B cell (primary cell): ENCODE data around the gene WDR7. TPM values are rescaled to one million over a fixed set of nuclear protein-coding genes. Genes with fewer than 3 reads are reported as not detected.

Source experiments
- ATAC-seq: fragments of 200-7000 bp; cut with Tn5 transposase; one replicate; pipeline ENCODE4 v1.10.0; 2021; ENCODE audit warnings: low read depth, mild to moderate bottlenecking, moderate number of reproducible peaks, moderate library complexity
- CTCF ChIA-PET: fragments of 350-600 bp; sonication (Branson Sonifier 250); formaldehyde crosslinking; loops from one replicate; lab custom pipeline; 2021; ENCODE audit warnings: antibody characterized with exemption, inconsistent platforms; lab: Charles Lee
- POLR2A ChIA-PET: fragments of 350-600 bp; sonication (Branson Sonifier 250); formaldehyde crosslinking; loops from one replicate; lab custom pipeline; 2021; ENCODE audit warnings: antibody characterized with exemption; lab: Charles Lee
- DNase-seq: peaks from one replicate; pipeline ENCODE4 v3.0.0; 2013
- H2AFZ ChIP-seq: 2 replicates; pipeline ENCODE4 v1.6.1; 2012; ENCODE audit warnings: mild to moderate bottlenecking, low read depth, low read length; ENCODE audit not compliant: insufficient read depth, poor library complexity, severe bottlenecking
- H3K27ac ChIP-seq, 2 donors: 1 replicate in 1 of 2; 2 replicates in 1 of 2; pipeline ENCODE4 v1.5.1; 2012 to 2013; ENCODE audit warnings: low read length in 2 of 2, mild to moderate bottlenecking in 2 of 2, moderate library complexity in 1 of 2
- H3K27me3 ChIP-seq, 4 experiments: fragments of 200-600 bp in 1 of 4; sonication (generic) in 1 of 4; replicated peaks in 1 of 4; 1 replicate in 2 of 4; 2 replicates in 2 of 4; pipeline versions ENCODE4 v1.6.1 to v1.7.0; 2013 to 2016; ENCODE audit warnings: low read length in 3 of 4, mild to moderate bottlenecking in 2 of 4, mixed read lengths in 1 of 4, moderate library complexity in 1 of 4; ENCODE audit not compliant: insufficient read depth in 4 of 4, control insufficient read depth in 3 of 4; ENCODE audit errors: control extremely low read depth in 1 of 4
- H3K36me3 ChIP-seq, 2 experiments: replicated peaks in 1 of 2; 1 replicate in 1 of 2; 2 replicates in 1 of 2; pipeline versions ENCODE4 v1.6.1 to v1.7.1; 2013; ENCODE audit warnings: low read length in 1 of 2; ENCODE audit not compliant: insufficient read depth in 2 of 2, control insufficient read depth in 1 of 2; ENCODE audit errors: control extremely low read depth in 1 of 2, extremely low read depth in 1 of 2
- H3K4me1 ChIP-seq, 2 donors: fragments of 200-600 bp in 1 of 2; sonication (generic) in 1 of 2; 1 replicate in 1 of 2; 2 replicates in 1 of 2; pipeline versions ENCODE4 v1.5.1 to v1.6.1; 2013 to 2017; ENCODE audit warnings: low read length in 2 of 2; ENCODE audit not compliant: control insufficient read depth in 2 of 2, insufficient read depth in 2 of 2
- H3K4me2 ChIP-seq: replicated peaks from 2 replicates; pipeline ENCODE3; 2012; ENCODE audit warnings: mild to moderate bottlenecking, low read depth, low read length; ENCODE audit not compliant: poor library complexity, severe bottlenecking
- H3K4me3 ChIP-seq, 5 experiments: fragments of 200-600 bp in 1 of 5; sonication (generic) in 1 of 5; 1 replicate in 3 of 5; 2 replicates in 2 of 5; pipeline versions ENCODE4 v1.5.1 to v1.7.0; 2011 to 2016; ENCODE audit warnings: low read length in 4 of 5, mild to moderate bottlenecking in 4 of 5, low read depth in 2 of 5, control low read depth in 1 of 5, moderate library complexity in 1 of 5; ENCODE audit not compliant: insufficient read depth in 1 of 5; ENCODE audit errors: control extremely low read depth in 1 of 5, extremely low read depth in 1 of 5
- H3K79me2 ChIP-seq: fragments of 200-600 bp; sonication (generic); one replicate; pipeline ENCODE4 v1.6.0; 2016; ENCODE audit warnings: low read length; ENCODE audit not compliant: control insufficient read depth, insufficient read depth
- H3K9ac ChIP-seq: fragments of 200-600 bp; sonication (generic); 2 replicates; pipeline ENCODE4 v1.6.1; 2017; ENCODE audit warnings: mild to moderate bottlenecking, low read length, moderate library complexity
- H3K9me3 ChIP-seq, 3 donors: one replicate each; pipeline versions ENCODE4 v1.6.1 to v1.7.1; 2013; ENCODE audit warnings: low read length in 2 of 3; ENCODE audit not compliant: control insufficient read depth in 2 of 3, insufficient read depth in 1 of 3; ENCODE audit errors: control extremely low read depth in 1 of 3
- H4K20me1 ChIP-seq: 2 replicates; pipeline ENCODE4 v1.6.0; 2012; ENCODE audit warnings: mild to moderate bottlenecking, low read length; ENCODE audit not compliant: insufficient read depth, control insufficient read depth, poor library complexity, severe bottlenecking
- H3K27ac Mint-ChIP-seq: one replicate; pipeline ENCODE4 v1.8.0; 2021; ENCODE audit warnings: mixed read lengths
- H3K27me3 Mint-ChIP-seq: one replicate; pipeline ENCODE4 v1.8.0; 2021; ENCODE audit warnings: mixed read lengths
- H3K4me1 Mint-ChIP-seq: one replicate; pipeline ENCODE4 v1.8.0; 2021; ENCODE audit warnings: mixed read lengths
- H3K4me3 Mint-ChIP-seq: one replicate; pipeline ENCODE4 v1.8.0; 2021; ENCODE audit warnings: mixed read lengths
- H3K9me3 Mint-ChIP-seq: one replicate; pipeline ENCODE4 v1.8.0; 2022; ENCODE audit warnings: mixed read lengths; ENCODE audit not compliant: insufficient read depth
- EZH2 ChIP-seq: IDR thresholded peaks from 2 replicates; pipeline ENCODE4 v1.6.1; 2012; ENCODE audit warnings: borderline replicate concordance, low read depth, mild to moderate bottlenecking, moderate library complexity, low read length; ENCODE audit not compliant: insufficient read depth, poor library complexity, severe bottlenecking
- WGBS: methylation state at CpG from one replicate; pipeline ENCODE4 v1.1.5; 2013; ENCODE audit warnings: missing lambda C conversion rate; ENCODE audit not compliant: insufficient coverage; 5-methylcytosine and 5-hydroxymethylcytosine counted together
- intact Hi-C: fragments of 100-400 bp; cut with micrococcal nuclease; formaldehyde crosslinking; loops from one replicate; pipeline ENCODE4 v1.10.0; 2022
- polyA plus RNA-seq: library from polyadenylated mRNA; depleted of rRNA; stranded (reverse); fragments of >200 nt; gene quantifications from 2 replicates; pipeline ENCODE4 v1.2.3, GENCODE V29; 2012
- small RNA-seq: library from RNA; depleted of rRNA; stranded (forward); fragments of <200 nt; gene quantifications from one replicate; pipeline ENCODE3, GENCODE V24; 2012; ENCODE audit warnings: low replicate concordance, low read depth; ENCODE audit not compliant: insufficient read length
- total RNA-seq, 2 donors: library from RNA; stranded (reverse); fragments of 120-200 nt in 1 of 2; gene quantifications; 1 replicate in 1 of 2; 2 replicates in 1 of 2; pipeline versions ENCODE4 v1.2.3 to v1.2.4, GENCODE V29; 2013 to 2022
- TF ChIP-seq, protein P1 (sequence below): fragments of 200-600 bp; IDR thresholded peaks from one replicate; pipeline ENCODE4 v1.8.0; 2022; ENCODE audit warnings: antibody characterized with exemption, mild to moderate bottlenecking

The WDR7 gene
- total and polyA plus RNA-seq, 2 donors (not counting 1 experiment from before 2014, with no cell fraction given): 5.5 to 45.0 TPM

DNA sequence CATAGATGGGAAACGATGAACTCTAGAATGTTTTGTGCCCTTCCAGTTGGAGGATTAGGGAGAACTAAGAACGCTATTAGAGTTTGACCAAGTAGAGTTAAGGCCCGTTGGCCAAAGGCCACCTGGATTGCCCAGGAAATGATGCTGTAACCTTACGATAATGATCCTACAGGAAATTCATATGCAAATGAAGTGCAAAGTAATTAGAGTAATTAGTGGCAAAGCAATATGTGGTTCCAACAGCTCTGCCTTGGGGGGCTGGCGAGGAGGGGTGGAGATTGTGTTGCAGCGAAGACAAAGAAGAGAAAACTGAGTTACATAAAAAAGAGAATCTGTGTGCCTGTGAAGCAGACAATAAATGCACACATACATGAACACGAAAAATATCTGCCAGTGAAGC lies 434.2 kb downstream of the WDR7 start:
- ATAC-seq (no peak), DNase-seq (no peak)
- peaks cover 90% of the 10 kb centered on the region for H3K27me3 Mint-ChIP-seq
- H3K27ac Mint-ChIP-seq: no peak overlapping the region
- intact Hi-C loops: no loop called here
- Histone ChIP-seq H3K27me3 (peaks cover 0 to 94% (median 67%) of the 10 kb centered on the region in 4 experiments), H3K79me2 (no peaks in the 10 kb centered on the region), H3K4me2 (no peak overlapping the region), H3K4me3 (no peak overlapping the region), H3K9ac (no peak overlapping the region), H3K27ac (no peak overlapping the region), H2AFZ (no peak overlapping the region), H4K20me1 (no peaks in the 10 kb centered on the region), H3K9me3 (peaks cover 6 to 37% (median 25%) of the 10 kb centered on the region in 3 donors), H3K4me1 (peaks cover 18 to 23% of the 10 kb centered on the region in 2 donors), H3K36me3 (no peaks in the 10 kb centered on the region)
- CTCF ChIA-PET: no interaction called here
- no peak overlapping the region for H3K4me3 Mint-ChIP-seq
- 70% methylated on average over 3 of the region's 7 CpGs for WGBS
- TF ChIP-seq, protein P1, sequence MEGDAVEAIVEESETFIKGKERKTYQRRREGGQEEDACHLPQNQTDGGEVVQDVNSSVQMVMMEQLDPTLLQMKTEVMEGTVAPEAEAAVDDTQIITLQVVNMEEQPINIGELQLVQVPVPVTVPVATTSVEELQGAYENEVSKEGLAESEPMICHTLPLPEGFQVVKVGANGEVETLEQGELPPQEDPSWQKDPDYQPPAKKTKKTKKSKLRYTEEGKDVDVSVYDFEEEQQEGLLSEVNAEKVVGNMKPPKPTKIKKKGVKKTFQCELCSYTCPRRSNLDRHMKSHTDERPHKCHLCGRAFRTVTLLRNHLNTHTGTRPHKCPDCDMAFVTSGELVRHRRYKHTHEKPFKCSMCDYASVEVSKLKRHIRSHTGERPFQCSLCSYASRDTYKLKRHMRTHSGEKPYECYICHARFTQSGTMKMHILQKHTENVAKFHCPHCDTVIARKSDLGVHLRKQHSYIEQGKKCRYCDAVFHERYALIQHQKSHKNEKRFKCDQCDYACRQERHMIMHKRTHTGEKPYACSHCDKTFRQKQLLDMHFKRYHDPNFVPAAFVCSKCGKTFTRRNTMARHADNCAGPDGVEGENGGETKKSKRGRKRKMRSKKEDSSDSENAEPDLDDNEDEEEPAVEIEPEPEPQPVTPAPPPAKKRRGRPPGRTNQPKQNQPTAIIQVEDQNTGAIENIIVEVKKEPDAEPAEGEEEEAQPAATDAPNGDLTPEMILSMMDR: no peak
- peaks cover 28% of the 10 kb centered on the region for H3K4me1 Mint-ChIP-seq
- H3K9me3 Mint-ChIP-seq: peaks cover 12% of the 10 kb centered on the region
- POLR2A ChIA-PET: no interaction called here

DNA sequence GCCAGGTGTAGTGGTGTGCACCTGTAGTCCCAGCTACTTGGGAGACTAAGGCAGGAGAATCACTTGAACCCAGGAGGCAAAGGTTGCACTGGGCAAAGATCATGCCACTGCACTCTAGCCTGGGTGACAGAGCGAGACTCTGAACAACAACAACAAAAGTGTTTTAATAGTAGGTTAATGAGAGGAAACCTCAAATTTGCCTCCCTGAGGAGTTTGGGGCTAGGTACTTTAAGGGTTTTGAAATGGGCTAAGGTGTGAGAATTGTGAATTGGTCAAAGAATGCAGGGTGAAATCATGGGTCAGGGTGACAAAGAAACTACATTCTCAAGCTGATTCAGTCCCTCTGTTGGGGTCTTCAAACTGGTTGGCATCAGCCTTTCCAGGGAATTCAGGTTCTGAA lies 435.0 kb downstream of the WDR7 start:
- H3K4me1 ChIP-seq: peaks cover 18 to 21% of the 10 kb centered on the region in 2 donors
- H3K27ac Mint-ChIP-seq: no peak overlapping the region
- intact Hi-C loops: no loop called here
- no peak overlapping the region for H3K4me3 Mint-ChIP-seq
- no peak overlapping the region for H3K27ac ChIP-seq
- H3K36me3 ChIP-seq: no peaks in the 10 kb centered on the region
- no peaks in the 10 kb centered on the region for H3K79me2 ChIP-seq
- ChIA-PET CTCF (no interaction called here), POLR2A (no interaction called here)
- DNase-seq (no peak), ATAC-seq (no peak)
- H3K4me1 Mint-ChIP-seq: peaks cover 28% of the 10 kb centered on the region
- 100% methylated on average over 1 of the region's 1 CpG for WGBS
- peaks cover 0 to 94% (median 65%) of the 10 kb centered on the region in 4 experiments for H3K27me3 ChIP-seq
- H3K4me3 ChIP-seq: no peak overlapping the region
- peaks cover 6 to 29% (median 25%) of the 10 kb centered on the region in 3 donors for H3K9me3 ChIP-seq
- TF ChIP-seq, protein P1: no peak
- TF ChIP-seq EZH2: no peak
- H3K9me3 Mint-ChIP-seq: peaks cover 12% of the 10 kb centered on the region
- H4K20me1 ChIP-seq: no peaks in the 10 kb centered on the region
- no peak overlapping the region for H2AFZ ChIP-seq
- no peak overlapping the region for H3K9ac ChIP-seq
- peaks cover 91% of the 10 kb centered on the region for H3K27me3 Mint-ChIP-seq
- no peak overlapping the region for H3K4me2 ChIP-seq

Small RNA genes within 50 kb of the gene (small RNA-seq; reads per million reads assigned to genes)
- not detected for gene RF00012
- not detected for gene RF00019

Other genes starting within 250 kb of the WDR7 start
- gene TXNL1, start 12.8 kb upstream of the WDR7 start, total RNA-seq: 39.8 and 45.4 TPM in 2 replicates
- 20.2 and 25.7 TPM in 2 replicates for gene TXNL1, start 12.8 kb upstream of the WDR7 start, polyA plus RNA-seq